Suppressor macrophage treated with lipopolysaccharide for 4 hours (primary cell): Measurements from ENCODE around the gene STOX2.
"Not testable (repeated sequence)": the region's sequence is repeated elsewhere in the genome, so short reads cannot be mapped to it uniquely, and the experiment has no call there.

Source experiments
- DNase-seq: peaks from one replicate; pipeline ENCODE4 v3.0.0-alpha.2; 2020

Gene STOX2

GRCh38 chr4:183936574-183937345, 31.7 kb downstream of the STOX2 start:
- DNase-seq, result no peak

GRCh38 chr4:183940864-183941263, 35.8 kb downstream of the STOX2 start:
- DNase-seq, result no peak

GRCh38 chr4:183941964-183942363, 36.9 kb downstream of the STOX2 start:
- DNase-seq, result no peak

GRCh38 chr4:183945741-183946140, 40.6 kb downstream of the STOX2 start:
- DNase-seq, result no peak

GRCh38 chr4:183950536-183950935, 45.4 kb downstream of the STOX2 start:
- no peak for DNase-seq

- DNase-seq, result not testable (repeated sequence)
Measured at GRCh38 chr4:183952652-183953051, 47.5 kb downstream of the STOX2 start.

GRCh38 chr4:183959319-183960045, 54.4 kb downstream of the STOX2 start:
- no peak for DNase-seq

GRCh38 chr4:183960046-183960420, 54.9 kb downstream of the STOX2 start:
- no peak for DNase-seq

- no peak for DNase-seq
Measured at GRCh38 chr4:183960962-183961541, 55.9 kb downstream of the STOX2 start.

- no peak for DNase-seq
Measured at GRCh38 chr4:183961795-183962194, 56.7 kb downstream of the STOX2 start.

- DNase-seq, result no peak
Measured at GRCh38 chr4:183962419-183962818, 57.3 kb downstream of the STOX2 start.

GRCh38 chr4:183966371-183966770, 61.3 kb downstream of the STOX2 start:
- DNase-seq, result no peak

GRCh38 chr4:183967266-183967665, 62.2 kb downstream of the STOX2 start:
- peak; percentile 25 for DNase-seq

GRCh38 chr4:183968502-183968901, 63.4 kb downstream of the STOX2 start:
- no peak for DNase-seq

GRCh38 chr4:183968931-183969330, 63.8 kb downstream of the STOX2 start:
- DNase-seq, result no peak

GRCh38 chr4:183969596-183969995, 64.5 kb downstream of the STOX2 start:
- DNase-seq, result no peak

GRCh38 chr4:183971929-183972490, 66.9 kb downstream of the STOX2 start:
- no peak for DNase-seq

GRCh38 chr4:183977707-183978106, 72.6 kb downstream of the STOX2 start:
- DNase-seq, result no peak

GRCh38 chr4:183984566-183984965, 79.5 kb downstream of the STOX2 start:
- DNase-seq, result no peak

- DNase-seq, result no peak
Measured at GRCh38 chr4:183985786-183986185, 80.7 kb downstream of the STOX2 start.

GRCh38 chr4:183986291-183986970, 81.3 kb downstream of the STOX2 start:
- no peak for DNase-seq

GRCh38 chr4:183986971-183987946, 82.2 kb downstream of the STOX2 start:
- no peak for DNase-seq
